ENCODE measurements around the gene PAK4. TPM values are rescaled to one million over a fixed set of nuclear protein-coding genes. Genes with fewer than 3 reads are reported as not detected.

Gene PAK4
- total RNA-seq, 1 experiment from 2014 or later, result 55.2 TPM

GRCh38 chr19:39138221-39139211, 12.9 kb downstream of the PAK4 start:
- DNase-seq (ENCODE audit: low spot score), result no peak
- no peaks in the 10 kb centered on the region for H3K27me3 ChIP-seq (replicated peaks; ENCODE audit: insufficient read depth, low read depth, low read length, poor library complexity)
- no peaks in the 10 kb centered on the region for H3K4me1 ChIP-seq (ENCODE audit: insufficient read depth, low read length, poor library complexity, severe bottlenecking)
- ChIA-PET POLR2A (ENCODE audit: low non-redundant PET) (no interaction called here), CTCF (interaction anchor here (0.6 kb wide), 1 partner anchor 167 kb away, joined by 3 read pairs; no protein-coding TSS in a partner anchor)
- no peak for TF ChIP-seq EZH2 (IDR thresholded peaks at IDR 0.05; ENCODE audit: borderline replicate concordance, low read depth, low read length, poor library complexity, severe bottlenecking)
- intact Hi-C loops (cut with micrococcal nuclease; ENCODE audit: unreplicated experiment), result no loop called here
- no peaks in the 10 kb centered on the region for H3K36me3 ChIP-seq (ENCODE audit: insufficient read depth, low read length, poor library complexity, severe bottlenecking)
- BruUV-seq (replicated peaks), result no TSS peak
- no peak overlapping the region for H3K27ac ChIP-seq (ENCODE audit: low read depth, low read length, poor library complexity, severe bottlenecking)
- no peak overlapping the region for H3K4me3 ChIP-seq (ENCODE audit: low read depth, low read length, poor library complexity, severe bottlenecking)
- H3K9me3 ChIP-seq (ENCODE audit: low read depth, low read length, poor library complexity, severe bottlenecking), result no peaks in the 10 kb centered on the region

- CTCF ChIA-PET, result interaction anchor here (0.6 kb wide), 1 partner anchor 168 kb away, joined by 3 read pairs; no protein-coding TSS in a partner anchor
- BruUV-seq (replicated peaks), result no TSS peak
- no peaks in the 10 kb centered on the region for H3K4me1 ChIP-seq (ENCODE audit: insufficient read depth, low read length, poor library complexity, severe bottlenecking)
- POLR2A ChIA-PET (ENCODE audit: low non-redundant PET), result no interaction called here
- intact Hi-C loops (cut with micrococcal nuclease; ENCODE audit: unreplicated experiment), result no loop called here
- no peaks in the 10 kb centered on the region for H3K9me3 ChIP-seq (ENCODE audit: low read depth, low read length, poor library complexity, severe bottlenecking)
- H3K4me3 ChIP-seq (ENCODE audit: low read depth, low read length, poor library complexity, severe bottlenecking), result no peak overlapping the region
- H3K27ac ChIP-seq (ENCODE audit: low read depth, low read length, poor library complexity, severe bottlenecking), result no peak overlapping the region
- H3K36me3 ChIP-seq (ENCODE audit: insufficient read depth, low read length, poor library complexity, severe bottlenecking), result no peaks in the 10 kb centered on the region
- TF ChIP-seq EZH2 (IDR thresholded peaks at IDR 0.05; ENCODE audit: borderline replicate concordance, low read depth, low read length, poor library complexity, severe bottlenecking), result no peak
- DNase-seq (ENCODE audit: low spot score), result no peak
- H3K27me3 ChIP-seq (replicated peaks; ENCODE audit: insufficient read depth, low read depth, low read length, poor library complexity), result no peaks in the 10 kb centered on the region
These were observed 13.8 kb downstream of the PAK4 start for GRCh38 chr19:39139305-39139874.

GRCh38 chr19:39139971-39140453, 14.4 kb downstream of the PAK4 start:
- H3K4me3 ChIP-seq (ENCODE audit: low read depth, low read length, poor library complexity, severe bottlenecking), result no peak overlapping the region
- DNase-seq (ENCODE audit: low spot score), result no peak
- ChIA-PET POLR2A (ENCODE audit: low non-redundant PET) (no interaction called here), CTCF (no interaction called here)
- no TSS peak for BruUV-seq (replicated peaks)
- no peak overlapping the region for H3K27ac ChIP-seq (ENCODE audit: low read depth, low read length, poor library complexity, severe bottlenecking)
- H3K9me3 ChIP-seq (ENCODE audit: low read depth, low read length, poor library complexity, severe bottlenecking), result no peaks in the 10 kb centered on the region
- H3K36me3 ChIP-seq (ENCODE audit: insufficient read depth, low read length, poor library complexity, severe bottlenecking), result no peaks in the 10 kb centered on the region
- no peak for TF ChIP-seq CTCF (conservative IDR thresholded peaks at IDR 0.05; ENCODE audit: low read depth, low read length)
- no peak for TF ChIP-seq EZH2 (IDR thresholded peaks at IDR 0.05; ENCODE audit: borderline replicate concordance, low read depth, low read length, poor library complexity, severe bottlenecking)
- intact Hi-C loops (cut with micrococcal nuclease; ENCODE audit: unreplicated experiment), result no loop called here
- no peaks in the 10 kb centered on the region for H3K4me1 ChIP-seq (ENCODE audit: insufficient read depth, low read length, poor library complexity, severe bottlenecking)
- no peaks in the 10 kb centered on the region for H3K27me3 ChIP-seq (replicated peaks; ENCODE audit: insufficient read depth, low read depth, low read length, poor library complexity)

GRCh38 chr19:39140594-39140993, 15.0 kb downstream of the PAK4 start:
- H3K27me3 ChIP-seq (replicated peaks; ENCODE audit: insufficient read depth, low read depth, low read length, poor library complexity), result no peaks in the 10 kb centered on the region
- CTCF ChIA-PET, result no interaction called here
- BruUV-seq (replicated peaks), result no TSS peak
- no peak overlapping the region for H3K27ac ChIP-seq (ENCODE audit: low read depth, low read length, poor library complexity, severe bottlenecking)
- no peak for TF ChIP-seq EZH2 (IDR thresholded peaks at IDR 0.05; ENCODE audit: borderline replicate concordance, low read depth, low read length, poor library complexity, severe bottlenecking)
- POLR2A ChIA-PET (ENCODE audit: low non-redundant PET), result no interaction called here
- H3K36me3 ChIP-seq (ENCODE audit: insufficient read depth, low read length, poor library complexity, severe bottlenecking), result no peaks in the 10 kb centered on the region
- no peaks in the 10 kb centered on the region for H3K9me3 ChIP-seq (ENCODE audit: low read depth, low read length, poor library complexity, severe bottlenecking)
- H3K4me1 ChIP-seq (ENCODE audit: insufficient read depth, low read length, poor library complexity, severe bottlenecking), result no peaks in the 10 kb centered on the region
- no peak for DNase-seq (ENCODE audit: low spot score)
- H3K4me3 ChIP-seq (ENCODE audit: low read depth, low read length, poor library complexity, severe bottlenecking), result no peak overlapping the region
- intact Hi-C loops (cut with micrococcal nuclease; ENCODE audit: unreplicated experiment), result no loop called here

Data from A673 (cell line).